Measurements from ENCODE around the gene PLXNB1.
A peak's percentile ranks its signal among the peaks of the same experiment; 100 is the strongest.

DNA sequence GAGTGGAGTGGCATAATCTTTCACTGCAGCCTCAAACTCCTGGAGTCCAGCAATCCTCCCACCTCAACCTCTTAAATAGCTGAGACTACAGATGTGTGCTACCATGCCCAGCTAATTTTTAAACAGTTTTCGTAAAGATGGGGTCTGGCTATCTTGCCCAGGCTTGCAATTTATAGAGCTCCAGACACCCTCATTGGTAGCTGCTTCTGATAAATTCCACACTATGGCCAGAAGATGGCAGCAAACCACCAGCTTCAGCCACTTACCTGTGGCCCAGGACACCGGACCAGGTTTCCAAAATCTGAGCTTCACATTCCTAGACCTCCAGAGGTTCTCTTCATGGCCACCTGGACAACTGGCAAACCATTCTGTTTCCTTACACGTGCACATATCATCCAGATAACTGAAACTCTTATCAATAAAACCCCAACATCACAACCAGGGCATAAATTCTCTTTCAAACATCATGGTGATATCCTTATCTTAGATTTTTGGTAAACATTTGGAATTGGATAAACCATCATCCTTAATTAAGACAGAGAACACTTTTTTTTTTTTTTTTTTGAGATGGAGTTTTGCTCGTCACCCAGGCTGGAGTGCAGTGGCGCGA is 29.0 kb downstream of the PLXNB1 start:
- TF ChIP-seq, protein P1, sequence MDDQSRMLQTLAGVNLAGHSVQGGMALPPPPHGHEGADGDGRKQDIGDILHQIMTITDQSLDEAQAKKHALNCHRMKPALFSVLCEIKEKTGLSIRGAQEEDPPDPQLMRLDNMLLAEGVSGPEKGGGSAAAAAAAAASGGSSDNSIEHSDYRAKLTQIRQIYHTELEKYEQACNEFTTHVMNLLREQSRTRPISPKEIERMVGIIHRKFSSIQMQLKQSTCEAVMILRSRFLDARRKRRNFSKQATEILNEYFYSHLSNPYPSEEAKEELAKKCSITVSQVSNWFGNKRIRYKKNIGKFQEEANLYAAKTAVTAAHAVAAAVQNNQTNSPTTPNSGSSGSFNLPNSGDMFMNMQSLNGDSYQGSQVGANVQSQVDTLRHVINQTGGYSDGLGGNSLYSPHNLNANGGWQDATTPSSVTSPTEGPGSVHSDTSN (IDR thresholded peaks at IDR 0.05; ENCODE audit: insufficient replicate concordance, low read depth, low read length) = peak; percentile 10
- TF ChIP-seq RCOR1 (conservative IDR thresholded peaks at IDR 0.05; ENCODE audit: low read depth, low read length) = no peak
- TF ChIP-seq RBBP5 (conservative IDR thresholded peaks at IDR 0.05) = no peak
- TF ChIP-seq, protein P2, sequence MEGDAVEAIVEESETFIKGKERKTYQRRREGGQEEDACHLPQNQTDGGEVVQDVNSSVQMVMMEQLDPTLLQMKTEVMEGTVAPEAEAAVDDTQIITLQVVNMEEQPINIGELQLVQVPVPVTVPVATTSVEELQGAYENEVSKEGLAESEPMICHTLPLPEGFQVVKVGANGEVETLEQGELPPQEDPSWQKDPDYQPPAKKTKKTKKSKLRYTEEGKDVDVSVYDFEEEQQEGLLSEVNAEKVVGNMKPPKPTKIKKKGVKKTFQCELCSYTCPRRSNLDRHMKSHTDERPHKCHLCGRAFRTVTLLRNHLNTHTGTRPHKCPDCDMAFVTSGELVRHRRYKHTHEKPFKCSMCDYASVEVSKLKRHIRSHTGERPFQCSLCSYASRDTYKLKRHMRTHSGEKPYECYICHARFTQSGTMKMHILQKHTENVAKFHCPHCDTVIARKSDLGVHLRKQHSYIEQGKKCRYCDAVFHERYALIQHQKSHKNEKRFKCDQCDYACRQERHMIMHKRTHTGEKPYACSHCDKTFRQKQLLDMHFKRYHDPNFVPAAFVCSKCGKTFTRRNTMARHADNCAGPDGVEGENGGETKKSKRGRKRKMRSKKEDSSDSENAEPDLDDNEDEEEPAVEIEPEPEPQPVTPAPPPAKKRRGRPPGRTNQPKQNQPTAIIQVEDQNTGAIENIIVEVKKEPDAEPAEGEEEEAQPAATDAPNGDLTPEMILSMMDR (IDR thresholded peaks at IDR 0.05 in 2 of 3, conservative IDR thresholded peaks at IDR 0.05 in 1 of 3; ENCODE audit: control insufficient read depth in 2 of 3, extremely low read depth in 1 of 3, insufficient read depth in 1 of 3, low read depth in 3 of 3, low read length in 3 of 3) = peak; percentile 71 to 90 (median 80); a peak in 5 of 6 replicates
- TF ChIP-seq, protein P3, sequence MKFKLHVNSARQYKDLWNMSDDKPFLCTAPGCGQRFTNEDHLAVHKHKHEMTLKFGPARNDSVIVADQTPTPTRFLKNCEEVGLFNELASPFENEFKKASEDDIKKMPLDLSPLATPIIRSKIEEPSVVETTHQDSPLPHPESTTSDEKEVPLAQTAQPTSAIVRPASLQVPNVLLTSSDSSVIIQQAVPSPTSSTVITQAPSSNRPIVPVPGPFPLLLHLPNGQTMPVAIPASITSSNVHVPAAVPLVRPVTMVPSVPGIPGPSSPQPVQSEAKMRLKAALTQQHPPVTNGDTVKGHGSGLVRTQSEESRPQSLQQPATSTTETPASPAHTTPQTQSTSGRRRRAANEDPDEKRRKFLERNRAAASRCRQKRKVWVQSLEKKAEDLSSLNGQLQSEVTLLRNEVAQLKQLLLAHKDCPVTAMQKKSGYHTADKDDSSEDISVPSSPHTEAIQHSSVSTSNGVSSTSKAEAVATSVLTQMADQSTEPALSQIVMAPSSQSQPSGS (IDR thresholded peaks at IDR 0.05; ENCODE audit: low read length) = no peak
- no peak for TF ChIP-seq SIX5 (IDR thresholded peaks at IDR 0.05; ENCODE audit: low read depth, low read length, severe bottlenecking)
